ENCODE data around the gene BEAN1.

The BEAN1 gene, protein sequence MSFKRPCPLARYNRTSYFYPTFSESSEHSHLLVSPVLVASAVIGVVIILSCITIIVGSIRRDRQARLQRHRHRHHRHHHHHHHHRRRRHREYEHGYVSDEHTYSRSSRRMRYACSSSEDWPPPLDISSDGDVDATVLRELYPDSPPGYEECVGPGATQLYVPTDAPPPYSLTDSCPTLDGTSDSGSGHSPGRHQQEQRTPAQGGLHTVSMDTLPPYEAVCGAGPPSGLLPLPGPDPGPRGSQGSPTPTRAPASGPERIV

DNA sequence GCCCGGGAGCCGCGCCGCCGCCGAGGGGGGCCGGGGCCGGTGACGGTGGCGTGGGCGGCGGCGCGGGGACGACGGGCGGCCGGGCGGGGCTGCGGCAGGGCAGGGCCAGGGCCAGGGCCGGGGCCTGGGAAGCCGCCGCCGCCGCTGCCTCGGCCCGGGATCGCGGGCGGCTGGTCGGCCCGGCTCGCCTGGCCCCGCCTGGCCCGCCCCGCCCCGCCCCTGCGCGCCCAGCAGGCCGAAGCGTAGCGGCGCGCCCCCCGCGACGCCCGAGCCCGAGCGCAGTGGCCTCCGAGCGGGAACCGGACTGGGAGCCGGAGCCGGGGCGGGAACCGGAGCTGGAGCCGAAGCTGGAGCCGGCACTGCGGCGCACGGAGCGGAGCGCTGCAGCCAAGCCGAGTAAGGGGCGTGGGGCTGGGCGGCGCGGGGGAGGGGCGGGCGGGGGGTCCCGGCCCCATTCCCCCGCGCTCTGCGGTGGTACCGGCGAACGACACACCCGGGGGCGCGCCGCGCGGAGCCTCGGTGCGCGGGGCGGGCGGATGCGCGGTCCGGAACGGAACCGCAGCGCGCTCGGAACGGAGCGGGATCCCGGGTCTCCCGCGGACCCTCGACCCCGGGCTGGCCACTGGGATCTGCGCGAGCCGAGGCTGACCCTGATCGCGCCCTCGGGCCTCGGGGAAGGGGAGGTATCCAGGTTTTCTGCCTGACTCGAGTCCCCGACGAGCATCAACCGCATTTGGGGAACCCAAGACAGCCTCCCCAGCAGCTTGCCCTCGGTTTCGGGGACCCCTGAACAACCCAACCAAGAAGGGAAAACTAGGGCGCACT is at the start of gene BEAN1:
Gene BEAN1, plus strand, starts transcription at position 260 of the 825 bp plus-strand sequence. CDS start 10,382 bp downstream, outside the sequence.
- DNase-seq (ENCODE audit: low spot score) = peak; percentile 84

DNA sequence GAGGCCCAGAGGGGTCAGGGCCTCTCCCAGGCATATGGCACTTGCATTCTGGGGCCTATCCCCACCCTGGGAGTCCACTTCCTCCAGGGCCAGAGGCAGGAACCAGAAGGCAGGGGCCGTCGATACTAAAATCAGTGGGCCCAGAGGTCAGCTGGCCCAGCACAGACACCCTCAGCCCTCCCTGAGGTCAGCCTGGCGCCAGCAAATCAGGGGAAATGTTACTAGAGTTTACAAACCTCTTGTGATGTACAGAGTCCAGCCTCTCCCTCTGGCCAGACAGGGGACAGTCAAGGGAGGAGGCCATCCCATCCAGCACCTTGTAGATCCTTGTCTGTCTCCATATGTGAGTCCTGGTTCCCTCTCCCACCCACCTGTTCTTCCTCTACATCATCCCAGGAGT is 49.8 kb upstream of the BEAN1 start:
- DNase-seq (ENCODE audit: low spot score) = no peak

DNA sequence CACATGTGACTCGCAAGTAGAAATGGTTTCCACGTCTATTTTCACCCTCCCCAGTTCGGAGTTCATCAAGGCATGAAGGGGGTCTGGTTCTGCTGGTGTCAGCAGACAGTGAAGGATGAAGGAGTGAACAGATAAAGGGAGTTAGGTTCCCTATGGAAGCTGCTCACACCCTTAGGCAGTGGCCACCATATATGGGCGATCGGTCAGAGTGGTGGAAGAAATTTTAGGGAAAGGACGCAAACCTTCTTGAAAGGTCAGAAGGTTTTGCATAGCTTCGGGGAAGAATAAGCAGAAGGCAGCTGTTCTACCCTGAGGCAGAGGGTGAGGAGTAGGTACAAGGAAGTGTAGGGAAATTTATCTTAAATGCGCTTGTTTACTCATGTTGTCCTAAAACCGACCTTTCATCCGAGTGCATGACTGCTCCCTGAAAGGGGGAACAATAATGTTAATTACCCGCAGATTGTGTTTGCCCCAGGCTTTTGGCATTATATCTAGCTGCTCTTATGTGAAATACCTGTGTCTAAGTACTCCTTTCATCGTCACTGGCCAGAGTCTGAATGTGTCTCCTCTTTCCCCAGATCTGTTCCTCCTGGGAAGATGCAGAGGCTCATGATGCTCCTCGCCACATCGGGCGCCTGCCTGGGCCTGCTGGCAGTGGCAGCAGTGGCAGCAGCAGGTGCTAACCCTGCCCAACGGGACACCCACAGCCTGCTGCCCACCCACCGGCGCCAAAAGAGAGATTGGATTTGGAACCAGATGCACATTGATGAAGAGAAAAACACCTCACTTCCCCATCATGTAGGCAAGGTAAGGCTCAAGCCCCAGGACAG is 48.1 kb upstream of the BEAN1 start:
- no peak for DNase-seq (ENCODE audit: low spot score)

DNA sequence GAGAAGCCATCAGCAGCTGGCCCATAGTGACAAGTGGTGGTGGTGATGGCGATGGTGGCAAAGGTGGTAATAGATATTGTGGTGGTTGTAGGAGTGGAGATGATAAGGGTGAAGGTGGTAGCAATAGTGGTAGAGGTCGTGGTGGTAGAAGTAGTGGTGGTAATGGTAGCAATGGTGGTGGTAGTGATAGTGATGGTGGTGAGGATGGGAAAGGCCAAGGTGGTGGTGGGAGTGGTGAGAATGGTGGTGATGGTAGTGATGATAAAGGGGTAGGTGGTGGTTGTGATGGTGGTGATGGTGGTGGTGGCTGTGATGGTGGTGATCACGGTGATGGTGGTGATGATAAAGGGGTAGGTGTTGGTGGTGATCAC is 47.5 kb upstream of the BEAN1 start:
- DNase-seq (ENCODE audit: low spot score) = no peak

DNA sequence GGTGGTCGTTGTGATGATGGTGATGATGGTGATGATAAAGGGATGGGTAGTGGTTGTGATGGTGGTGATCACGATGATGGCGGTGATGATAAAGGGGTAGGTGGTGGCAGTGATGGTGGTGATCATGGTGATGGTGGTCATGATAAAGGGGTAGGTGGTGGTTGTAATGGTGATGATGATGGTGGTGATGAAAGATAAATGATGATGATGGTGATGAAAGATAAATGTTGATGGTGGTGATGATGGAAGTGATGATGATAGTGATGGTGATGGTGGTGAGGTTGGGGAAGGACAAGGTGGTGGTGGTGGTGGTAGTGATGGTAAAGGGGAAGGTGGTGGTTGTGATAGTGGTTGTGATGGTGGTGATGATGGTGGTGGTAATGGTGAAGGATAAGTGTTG is 46.7 kb upstream of the BEAN1 start:
- DNase-seq (ENCODE audit: low spot score) = no peak

DNA sequence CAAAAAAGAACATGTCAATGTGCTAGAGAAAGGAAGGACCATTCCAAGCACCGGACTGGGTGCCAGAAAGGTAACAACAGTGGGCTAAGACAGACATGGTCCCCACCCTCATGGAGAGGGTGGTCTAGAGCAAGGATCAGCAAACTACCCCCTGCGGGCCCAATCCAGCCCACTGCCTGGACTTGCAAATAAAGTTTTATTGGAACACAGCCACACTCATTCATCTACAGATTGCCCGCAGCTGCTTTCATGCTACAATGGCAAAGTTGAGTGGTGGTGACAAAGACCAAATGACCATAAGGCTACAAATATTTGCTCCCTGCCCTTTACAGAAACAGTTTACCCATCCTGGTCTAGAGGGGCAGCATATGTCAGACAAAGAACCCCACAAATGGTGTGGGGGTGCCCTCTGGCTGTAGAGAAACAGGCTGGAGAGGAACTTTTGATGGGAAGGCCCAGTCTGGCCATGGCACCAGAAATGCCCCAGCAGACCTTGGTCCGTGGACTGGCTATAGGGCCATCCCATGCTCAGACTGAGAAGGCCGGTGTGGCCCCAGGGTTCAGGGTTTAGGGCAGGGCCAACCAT is 45.4 kb upstream of the BEAN1 start:
- no peak for DNase-seq (ENCODE audit: low spot score)

DNA sequence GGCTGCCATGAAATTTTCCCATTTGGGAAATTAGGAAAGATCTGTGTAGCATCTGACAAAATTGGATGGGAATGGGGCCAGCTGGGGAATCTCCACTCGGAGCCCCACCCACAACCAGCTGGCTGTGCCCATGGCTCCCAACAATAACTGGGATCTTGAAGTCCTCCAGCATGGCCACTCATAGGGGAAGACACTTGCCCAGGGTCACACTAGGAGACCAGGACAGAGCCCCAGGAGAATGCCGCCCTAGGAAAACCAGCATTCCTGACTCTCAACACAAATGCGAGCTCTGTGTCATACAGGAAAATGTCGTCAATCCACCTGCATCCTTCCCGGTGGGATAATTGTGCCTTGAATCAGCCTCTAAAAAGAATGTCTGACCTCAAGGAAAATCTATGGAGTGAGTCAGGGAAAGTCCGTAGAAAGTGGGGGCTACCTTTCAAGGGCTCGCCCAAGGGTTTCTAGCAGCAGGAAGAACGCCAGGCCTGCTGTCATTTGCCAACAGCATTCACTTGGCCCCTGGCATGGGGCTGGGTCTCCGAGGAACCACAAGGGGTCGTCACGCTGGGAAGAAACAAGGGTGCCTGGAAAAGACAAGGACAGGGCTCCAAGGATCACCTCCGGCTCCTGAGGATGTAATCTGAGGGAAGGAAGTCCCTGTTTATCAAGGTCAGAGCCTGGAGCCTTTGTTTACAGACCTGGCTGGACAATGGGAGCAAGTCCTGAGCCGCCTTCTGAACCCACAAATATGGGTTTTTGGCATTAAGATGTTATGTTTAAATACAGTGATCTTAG is 44.7 kb upstream of the BEAN1 start:
- DNase-seq (ENCODE audit: low spot score) = peak; percentile 40

DNA sequence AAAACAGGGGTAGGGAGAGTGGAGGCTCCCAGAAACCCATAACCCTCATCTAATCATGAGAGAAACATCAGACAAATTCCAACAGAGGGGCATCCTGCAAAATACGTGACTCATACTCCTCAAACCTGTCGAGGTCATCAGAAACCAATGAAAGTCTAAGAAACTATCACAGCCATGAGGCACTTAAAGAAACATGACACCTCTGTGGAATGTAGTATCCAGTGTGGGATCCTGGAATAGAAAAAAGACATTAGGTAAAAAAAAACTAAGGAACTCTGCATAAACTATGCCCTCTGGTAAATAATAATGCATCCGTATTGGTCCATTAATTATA is 44.2 kb upstream of the BEAN1 start:
- DNase-seq (ENCODE audit: low spot score) = peak; percentile 59

DNA sequence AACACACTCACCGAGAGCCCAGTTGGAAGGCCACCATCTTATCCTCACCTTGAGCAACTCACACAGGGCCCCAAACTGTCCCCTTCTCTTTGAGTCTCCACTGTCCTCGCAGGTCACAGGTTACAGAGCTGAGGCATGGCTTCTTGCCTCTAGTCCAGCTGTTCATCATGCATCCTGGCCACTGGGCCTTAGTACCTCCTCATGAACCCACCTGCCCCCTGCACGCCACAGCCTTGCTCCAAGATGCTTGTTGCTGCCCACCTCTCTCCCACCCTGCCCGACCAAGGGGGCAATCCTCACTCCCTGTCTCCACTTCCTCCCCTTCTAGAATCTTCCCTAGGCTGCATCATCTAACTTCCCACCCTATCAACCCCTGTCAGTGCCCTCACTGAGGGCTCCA is 43.5 kb upstream of the BEAN1 start:
- DNase-seq (ENCODE audit: low spot score) = no peak

DNA sequence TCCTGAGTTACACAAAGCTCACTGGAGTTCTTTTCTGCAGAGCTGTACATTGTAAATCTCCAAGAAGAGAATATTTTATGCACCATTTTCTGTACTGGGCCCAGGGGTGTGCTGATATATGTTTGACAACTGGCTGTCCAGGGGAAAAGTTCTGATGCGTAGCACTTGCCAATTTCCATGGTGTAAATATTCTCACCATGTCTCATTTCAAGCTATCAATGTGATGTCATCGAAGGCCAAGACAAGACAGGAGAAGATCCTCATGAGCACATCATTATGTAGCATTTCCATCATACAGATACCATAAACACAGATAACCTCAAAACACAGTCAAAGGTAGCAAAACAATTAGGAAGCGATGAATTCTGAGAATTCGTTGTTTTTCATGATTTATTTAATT is 41.7 kb upstream of the BEAN1 start:
- DNase-seq (ENCODE audit: low spot score) = no peak

DNA sequence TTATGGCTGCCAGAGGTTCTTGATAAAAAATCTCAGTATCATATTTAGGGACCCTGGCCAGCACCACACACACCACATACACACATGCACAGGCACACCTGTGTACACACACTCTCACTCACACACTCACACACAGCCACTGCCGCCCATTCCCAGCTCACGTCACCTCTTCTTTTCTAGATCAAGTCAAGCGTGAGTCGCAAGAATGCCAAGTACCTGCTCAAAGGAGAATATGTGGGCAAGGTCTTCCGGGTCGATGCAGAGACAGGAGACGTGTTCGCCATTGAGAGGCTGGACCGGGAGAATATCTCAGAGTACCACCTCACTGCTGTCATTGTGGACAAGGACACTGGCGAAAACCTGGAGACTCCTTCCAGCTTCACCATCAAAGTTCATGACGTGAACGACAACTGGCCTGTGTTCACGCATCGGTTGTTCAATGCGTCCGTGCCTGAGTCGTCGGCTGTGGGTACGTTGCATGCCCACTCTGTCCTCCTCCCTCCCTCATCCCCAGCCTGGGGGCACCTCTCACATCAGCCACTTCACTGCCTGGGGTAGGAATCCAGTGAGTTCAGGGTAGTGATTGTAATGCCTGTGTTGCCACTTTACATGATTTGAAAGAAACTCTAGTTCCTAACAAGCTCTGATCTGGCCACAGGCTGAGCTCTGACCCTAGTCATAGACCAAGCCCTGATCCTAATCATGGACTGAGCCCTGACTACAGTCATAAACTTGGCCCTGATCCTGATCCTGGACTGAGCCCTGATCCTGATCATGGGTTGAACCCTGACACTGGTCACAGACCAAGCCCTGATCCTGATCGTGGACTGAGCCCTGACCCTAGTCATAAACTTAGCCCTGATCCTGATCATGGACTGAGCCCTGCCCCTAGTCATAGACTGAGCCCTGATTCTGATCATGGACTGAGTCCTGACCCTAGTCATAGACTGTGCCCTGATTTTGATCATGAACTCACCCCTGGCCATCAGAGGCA is 40.2 kb upstream of the BEAN1 start:
- no peak for DNase-seq (ENCODE audit: low spot score)

DNA sequence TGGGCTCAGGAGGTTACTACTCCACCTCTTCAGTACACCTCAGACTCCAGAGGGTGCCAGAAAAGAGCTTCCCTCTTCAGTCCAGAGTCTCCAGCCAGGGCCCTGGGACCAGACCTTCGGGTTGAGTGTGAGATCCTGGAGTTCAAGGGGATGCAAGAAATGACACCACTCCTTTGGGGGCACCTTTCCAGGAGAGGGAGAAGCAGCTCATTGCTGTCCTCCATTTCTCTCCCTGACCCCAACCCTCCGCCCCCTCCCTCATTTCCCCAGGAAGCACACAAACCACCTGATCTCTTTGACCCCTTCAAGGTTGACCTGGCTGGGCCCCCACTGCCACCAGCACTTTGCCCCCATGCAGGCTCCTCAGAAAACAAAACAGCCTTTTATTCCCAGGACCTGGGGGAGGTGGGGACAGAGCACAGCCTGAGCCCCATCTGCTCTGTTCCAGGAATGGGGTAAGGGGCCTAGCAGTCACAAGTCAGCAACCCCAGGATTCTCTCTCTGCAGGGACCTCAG is 39.2 kb upstream of the BEAN1 start:
- DNase-seq (ENCODE audit: low spot score) = no peak

DNA sequence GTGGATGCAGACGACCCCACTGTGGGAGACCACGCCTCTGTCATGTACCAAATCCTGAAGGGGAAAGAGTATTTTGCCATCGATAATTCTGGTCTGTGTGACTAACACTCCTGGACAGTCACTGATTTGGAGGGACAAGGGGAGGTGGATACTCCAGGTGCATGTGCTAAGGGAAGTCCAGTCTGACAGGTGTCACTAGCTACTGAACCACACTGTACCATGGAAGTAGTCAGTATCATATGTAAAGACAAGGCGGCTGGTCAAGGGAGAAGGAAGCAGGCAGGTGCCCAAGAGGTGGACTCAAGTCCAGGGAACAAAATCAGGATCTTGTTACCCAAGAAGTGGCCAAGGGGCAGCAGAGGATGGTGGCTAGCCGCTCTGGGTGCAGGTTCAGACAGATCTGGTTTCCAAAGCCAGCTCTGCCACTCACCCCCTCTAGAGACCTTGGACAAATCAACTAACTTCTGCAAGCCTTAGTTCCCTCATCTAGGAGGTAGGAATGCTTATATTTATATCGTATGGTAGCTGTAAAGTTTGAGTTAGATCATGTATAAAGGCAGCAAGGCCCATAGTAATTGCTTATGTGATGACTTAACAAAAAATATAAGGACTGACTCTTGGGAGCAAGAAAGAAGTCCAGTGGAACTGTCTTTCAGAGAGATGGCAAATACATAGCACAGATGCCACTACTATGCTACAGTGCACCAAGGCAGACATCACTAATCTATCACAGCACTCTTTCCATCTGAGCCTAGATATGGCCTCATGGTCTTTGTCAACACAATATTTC is 38.5 kb upstream of the BEAN1 start:
- no peak for DNase-seq (ENCODE audit: low spot score)

DNA sequence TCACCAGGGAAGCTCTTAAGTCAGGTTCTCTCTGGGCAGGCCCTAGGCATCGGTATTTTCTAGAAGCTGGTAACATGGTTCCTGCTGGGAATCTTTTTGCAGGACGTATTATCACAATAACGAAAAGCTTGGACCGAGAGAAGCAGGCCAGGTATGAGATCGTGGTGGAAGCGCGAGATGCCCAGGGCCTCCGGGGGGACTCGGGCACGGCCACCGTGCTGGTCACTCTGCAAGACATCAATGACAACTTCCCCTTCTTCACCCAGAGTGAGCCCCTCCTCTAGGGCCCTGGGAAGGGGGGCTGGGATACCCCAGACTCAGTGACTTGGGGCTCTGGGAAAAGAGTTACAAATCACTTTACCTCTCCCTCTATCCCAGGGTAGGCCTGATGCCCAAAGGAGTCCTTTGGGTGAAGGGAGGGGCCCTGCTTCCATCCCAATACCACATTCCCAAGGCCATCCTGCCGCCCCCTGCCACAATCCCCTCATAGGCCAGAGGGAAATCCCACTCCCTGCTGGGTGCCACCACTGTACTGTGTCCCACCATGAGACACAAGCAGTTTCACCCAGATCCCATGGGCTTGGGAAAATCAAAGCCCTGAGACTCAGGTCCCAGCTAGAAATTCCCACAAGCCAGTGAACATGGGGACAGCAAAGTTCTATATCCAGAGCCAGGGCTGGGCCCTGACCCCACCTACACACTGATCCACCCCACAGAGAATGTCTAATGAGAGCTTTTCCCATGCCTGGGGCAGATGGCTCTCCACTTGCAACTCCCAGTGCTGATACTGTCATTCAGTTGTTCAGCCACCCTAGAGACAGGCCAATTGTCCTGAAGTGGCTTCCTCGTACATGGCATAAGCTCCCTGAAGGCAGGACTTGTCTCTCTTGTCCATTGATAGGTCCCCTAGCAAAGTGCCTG is 37.6 kb upstream of the BEAN1 start:
- no peak for DNase-seq (ENCODE audit: low spot score)

DNA sequence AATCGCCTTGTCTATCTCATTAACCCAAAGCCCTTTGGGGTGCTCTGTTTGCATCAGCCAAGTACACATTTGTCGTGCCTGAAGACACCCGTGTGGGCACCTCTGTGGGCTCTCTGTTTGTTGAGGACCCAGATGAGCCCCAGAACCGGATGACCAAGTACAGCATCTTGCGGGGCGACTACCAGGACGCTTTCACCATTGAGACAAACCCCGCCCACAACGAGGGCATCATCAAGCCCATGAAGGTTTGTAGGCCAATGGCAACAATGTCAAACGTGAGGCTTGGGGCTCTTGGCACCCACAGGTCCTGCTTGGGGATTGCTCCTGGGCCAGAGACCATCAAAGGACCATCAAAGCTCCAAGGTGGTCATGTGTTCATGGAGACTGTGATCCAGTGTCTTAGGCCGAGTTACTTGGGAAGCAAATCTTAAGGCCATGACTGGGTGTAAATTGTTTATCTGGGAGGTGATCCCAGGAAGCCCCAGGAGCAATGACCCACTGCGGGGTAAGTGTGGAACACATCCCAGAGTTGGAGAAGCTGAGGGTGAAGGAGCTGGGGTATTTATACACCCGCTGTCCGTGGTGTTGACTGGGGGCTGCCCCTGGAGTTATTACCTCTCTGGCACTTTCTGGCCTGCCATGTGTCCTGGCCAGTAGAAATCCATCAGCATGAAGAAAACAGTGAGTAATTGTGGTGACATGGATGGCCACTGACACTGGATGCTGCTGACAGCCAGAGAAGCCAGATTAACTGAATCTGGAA is 36.6 kb upstream of the BEAN1 start:
- no peak for DNase-seq (ENCODE audit: low spot score)

DNA sequence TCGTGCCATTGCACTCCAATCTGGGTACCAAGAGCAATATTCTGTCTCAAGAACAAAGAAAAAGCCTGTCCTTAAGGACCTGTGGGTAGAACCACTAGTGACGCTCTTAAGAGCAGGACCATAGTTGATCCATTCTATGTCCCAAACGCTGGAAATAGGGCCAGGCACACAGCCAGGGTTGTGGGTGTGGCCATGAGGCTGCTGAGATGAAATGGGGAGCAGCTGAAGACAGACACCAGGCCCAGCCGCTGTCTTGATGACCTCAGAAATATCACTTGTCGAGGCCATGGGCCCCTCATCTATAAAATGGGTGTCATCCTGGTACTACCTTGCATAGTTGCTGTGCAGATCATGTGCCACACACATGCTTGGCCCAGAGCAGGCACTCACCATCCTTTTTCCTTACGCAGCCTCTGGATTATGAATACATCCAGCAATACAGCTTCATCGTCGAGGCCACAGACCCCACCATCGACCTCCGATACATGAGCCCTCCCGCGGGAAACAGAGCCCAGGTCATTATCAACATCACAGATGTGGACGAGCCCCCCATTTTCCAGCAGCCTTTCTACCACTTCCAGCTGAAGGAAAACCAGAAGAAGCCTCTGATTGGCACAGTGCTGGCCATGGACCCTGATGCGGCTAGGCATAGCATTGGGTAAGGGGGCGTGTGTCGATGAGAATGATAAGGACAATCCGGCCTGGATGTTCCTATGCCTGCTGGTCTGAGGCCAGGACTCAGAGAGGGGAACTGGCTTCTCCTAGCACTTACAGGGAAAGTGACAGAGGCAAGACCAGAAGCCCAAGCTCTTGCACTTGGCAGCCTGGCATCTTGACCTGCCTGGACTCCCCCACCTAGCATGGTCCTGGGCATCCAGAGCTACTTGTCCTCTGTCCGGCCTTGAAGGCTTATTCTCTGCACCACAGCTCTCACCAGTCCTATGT is 35.1 kb upstream of the BEAN1 start:
- DNase-seq (ENCODE audit: low spot score) = no peak

Data from GM03348 (cell line).